Fibroblast of skin of abdomen (primary cell): ENCODE data around the gene GSTA2. TPM values are rescaled to one million over a fixed set of nuclear protein-coding genes. Genes with fewer than 3 reads are reported as not detected.
A peak's percentile ranks its signal among the peaks of the same experiment; 100 is the strongest.
"Not testable (repeated sequence)": the region's sequence is repeated elsewhere in the genome, so short reads cannot be mapped to it uniquely, and the experiment has no call there.

ENCODE experiments used
- DNase-seq: peaks from one replicate; pipeline ENCODE4 v3.0.0-alpha.2; 2013
- polyA plus RNA-seq, 2 experiments: library from polyadenylated mRNA; unstranded; fragments of 120-200 nt; gene quantifications; one replicate each; pipeline ENCODE4 v1.2.1, GENCODE V29; 2013; ENCODE audit not compliant: insufficient read length in 2 of 2

The GSTA2 gene
- not detected for polyA plus RNA-seq (2013, experiment 1 of 2; ENCODE audit: insufficient read length)
- polyA plus RNA-seq (2013, experiment 2 of 2; ENCODE audit: insufficient read length) = not detected

- not testable (repeated sequence) for DNase-seq
These were observed at the start of gene GSTA2 for GRCh38 chr6:52763322-52763916. GSTA2 (minus strand) TSS chr6:52763475; CDS start chr6:52757947, 5,528 bp downstream.

- DNase-seq = not testable (repeated sequence)
These were observed 46.5 kb upstream of the GSTA2 start for GRCh38 chr6:52809777-52810176.

GRCh38 chr6:52808660-52809059 lies 45.4 kb upstream of the GSTA2 start:
- no peak for DNase-seq

GRCh38 chr6:52803668-52804255 lies 40.5 kb upstream of the GSTA2 start, which contains the start of gene GSTA1:
GSTA1 (minus strand) TSS chr6:52803816; CDS start chr6:52799267, 4,549 bp downstream.
- DNase-seq = not testable (repeated sequence)

- no peak for DNase-seq
These were observed 39.5 kb upstream of the GSTA2 start for GRCh38 chr6:52802806-52803205.

GRCh38 chr6:52801188-52801841 lies 38.0 kb upstream of the GSTA2 start:
- no peak for DNase-seq

GRCh38 chr6:52799272-52799671 lies 36.0 kb upstream of the GSTA2 start:
- DNase-seq = peak; percentile 68

GRCh38 chr6:52794366-52794765 lies 31.1 kb upstream of the GSTA2 start:
- DNase-seq = not testable (repeated sequence)

GRCh38 chr6:52790861-52791260 lies 27.6 kb upstream of the GSTA2 start:
- DNase-seq = no peak

GRCh38 chr6:52789658-52790057 lies 26.4 kb upstream of the GSTA2 start:
- DNase-seq = peak; percentile 67

GRCh38 chr6:52788478-52788877 lies 25.2 kb upstream of the GSTA2 start:
- DNase-seq = no peak

- no peak for DNase-seq
These were observed 24.6 kb upstream of the GSTA2 start for GRCh38 chr6:52787917-52788316.

GRCh38 chr6:52786249-52786956 lies 23.1 kb upstream of the GSTA2 start:
- no peak for DNase-seq

- DNase-seq = not testable (repeated sequence)
These were observed 19.5 kb upstream of the GSTA2 start for GRCh38 chr6:52782696-52783274.

- DNase-seq = not testable (repeated sequence)
These were observed 18.9 kb upstream of the GSTA2 start for GRCh38 chr6:52782209-52782608.

- DNase-seq = no peak
These were observed 16.0 kb upstream of the GSTA2 start for GRCh38 chr6:52779237-52779636.

- DNase-seq = not testable (repeated sequence)
These were observed 13.6 kb upstream of the GSTA2 start for GRCh38 chr6:52776711-52777351.

- peak; percentile 46 for DNase-seq
These were observed 6.1 kb upstream of the GSTA2 start for GRCh38 chr6:52769399-52769798.

- DNase-seq = peak; percentile 5
These were observed 4.4 kb upstream of the GSTA2 start for GRCh38 chr6:52767658-52768057.

- not testable (repeated sequence) for DNase-seq
These were observed 1.4 kb downstream of the GSTA2 start for GRCh38 chr6:52761673-52762491.

GRCh38 chr6:52760105-52760765 lies 3.0 kb downstream of the GSTA2 start:
- no peak for DNase-seq
